Measurements from ENCODE around the gene PLAGL2.

Gene PLAGL2

GRCh38 chr20:32233286-32233685 lies 25.7 kb upstream of the PLAGL2 start:
- Mint-ChIP-seq H3K27ac (peak overlapping the region; percentile 88), H3K36me3 (ENCODE audit: low read depth) (peaks cover 70% of the 10 kb centered on the region)

GRCh38 chr20:32232326-32232886 lies 24.9 kb upstream of the PLAGL2 start:
- Mint-ChIP-seq H3K27ac (no peak overlapping the region), H3K4me3 (no peak overlapping the region), H3K9me3 (no peaks in the 10 kb centered on the region), H3K36me3 (ENCODE audit: low read depth) (peaks cover 74% of the 10 kb centered on the region), H3K4me1 (peaks cover 5% of the 10 kb centered on the region), H3K27me3 (ENCODE audit: low read depth, poor library complexity) (peaks cover 3% of the 10 kb centered on the region)
- no peak for TF ChIP-seq CTCF (IDR thresholded peaks at IDR 0.05)
- no peak for DNase-seq

More at GRCh38 chr20:32233286-32233685, 25.7 kb upstream of the PLAGL2 start:
- Mint-ChIP-seq H3K4me1 (peaks cover 5% of the 10 kb centered on the region), H3K9me3 (no peaks in the 10 kb centered on the region), H3K4me3 (no peak overlapping the region), H3K27me3 (ENCODE audit: low read depth, poor library complexity) (peaks cover 3% of the 10 kb centered on the region)
- DNase-seq: no peak
- no peak for TF ChIP-seq CTCF (IDR thresholded peaks at IDR 0.05)

GRCh38 chr20:32231847-32232246 lies 24.3 kb upstream of the PLAGL2 start:
- Mint-ChIP-seq H3K9me3 (no peaks in the 10 kb centered on the region), H3K27me3 (ENCODE audit: low read depth, poor library complexity) (peaks cover 3% of the 10 kb centered on the region), H3K36me3 (ENCODE audit: low read depth) (peaks cover 69% of the 10 kb centered on the region), H3K4me1 (peaks cover 5% of the 10 kb centered on the region), H3K27ac (peak overlapping the region; percentile 53), H3K4me3 (no peak overlapping the region)
- no peak for DNase-seq
- no peak for TF ChIP-seq CTCF (IDR thresholded peaks at IDR 0.05)

GRCh38 chr20:32231245-32231644 lies 23.7 kb upstream of the PLAGL2 start:
- H3K27ac Mint-ChIP-seq: no peak overlapping the region
- no peak overlapping the region for H3K4me3 Mint-ChIP-seq
- H3K9me3 Mint-ChIP-seq: no peaks in the 10 kb centered on the region
- peaks cover 5% of the 10 kb centered on the region for H3K4me1 Mint-ChIP-seq
- no peak for TF ChIP-seq CTCF (IDR thresholded peaks at IDR 0.05)
- peaks cover 3% of the 10 kb centered on the region for H3K27me3 Mint-ChIP-seq (ENCODE audit: low read depth, poor library complexity)
- no peak for DNase-seq
- peaks cover 69% of the 10 kb centered on the region for H3K36me3 Mint-ChIP-seq (ENCODE audit: low read depth)

- no peaks in the 10 kb centered on the region for H3K9me3 Mint-ChIP-seq
- H3K4me3 Mint-ChIP-seq: no peak overlapping the region
- DNase-seq: no peak
- peaks cover 3% of the 10 kb centered on the region for H3K27me3 Mint-ChIP-seq (ENCODE audit: low read depth, poor library complexity)
- H3K27ac Mint-ChIP-seq: peak overlapping the region; percentile 82
- H3K4me1 Mint-ChIP-seq: peaks cover 3% of the 10 kb centered on the region
- H3K36me3 Mint-ChIP-seq (ENCODE audit: low read depth): peaks cover 67% of the 10 kb centered on the region
- no peak for TF ChIP-seq CTCF (IDR thresholded peaks at IDR 0.05)
These were observed 23.2 kb upstream of the PLAGL2 start for GRCh38 chr20:32230707-32231106.

- H3K27ac Mint-ChIP-seq: no peak overlapping the region
- no peak for TF ChIP-seq CTCF (IDR thresholded peaks at IDR 0.05)
- H3K27me3 Mint-ChIP-seq (ENCODE audit: low read depth, poor library complexity): peaks cover 3% of the 10 kb centered on the region
- H3K9me3 Mint-ChIP-seq: no peaks in the 10 kb centered on the region
- H3K4me3 Mint-ChIP-seq: no peak overlapping the region
- DNase-seq: no peak
- no peaks in the 10 kb centered on the region for H3K4me1 Mint-ChIP-seq
- peaks cover 58% of the 10 kb centered on the region for H3K36me3 Mint-ChIP-seq (ENCODE audit: low read depth)
These were observed 21.8 kb upstream of the PLAGL2 start for GRCh38 chr20:32229251-32229747.
